PC-3 (cell line): ENCODE results near the gene CUZD1.

Source experiments
- CTCF ChIP-seq: fragments of 300-600 bp; sonication (generic); conservative IDR thresholded peaks from 2 replicates; pipeline ENCODE4 v1.5.1; 2017; ENCODE audit warnings: antibody characterized with exemption, low read depth, mild to moderate bottlenecking, low read length
- EZH2 ChIP-seq: fragments of 300-600 bp; sonication (generic); IDR thresholded peaks from one replicate; pipeline ENCODE4 v1.6.1; 2017; ENCODE audit warnings: antibody characterized with exemption, mild to moderate bottlenecking, low read length; ENCODE audit not compliant: unreplicated experiment
- EZH2phosphoT487 ChIP-seq: fragments of 300-600 bp; sonication (generic); IDR thresholded peaks from 2 replicates; pipeline ENCODE4 v1.6.1; 2018; ENCODE audit warnings: mild to moderate bottlenecking, antibody characterized with exemption, low read length, borderline replicate concordance

DNA sequence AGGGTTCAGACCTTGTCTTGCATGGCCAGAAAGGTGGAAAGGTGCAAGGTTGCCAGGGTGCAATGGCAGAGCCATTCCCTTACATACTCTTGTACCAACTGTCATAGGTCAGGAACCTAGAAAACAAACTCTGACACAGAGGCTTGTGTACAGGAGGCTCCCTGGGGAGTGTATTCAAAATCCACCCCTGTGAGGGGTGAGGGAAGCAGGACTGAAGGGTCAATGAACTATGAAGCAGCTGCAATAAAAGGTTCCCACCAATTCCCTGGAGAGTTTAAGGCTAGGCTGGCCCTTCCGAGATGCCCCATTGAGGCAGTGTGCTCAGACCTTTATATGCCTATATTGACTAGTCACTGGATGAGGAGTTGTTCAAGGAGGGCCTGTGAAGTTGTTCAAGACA, 13.9 kb upstream of the CUZD1 start:
- TF ChIP-seq CTCF = no peak
- no peak for TF ChIP-seq EZH2
- TF ChIP-seq EZH2phosphoT487 = no peak
